ENCODE data around the gene NGLY1. TPM values are rescaled to one million over a fixed set of nuclear protein-coding genes. Genes with fewer than 3 reads are reported as not detected.

Gene NGLY1
- total and polyA plus RNA-seq, 2 donors (not counting 1 experiment from before 2014, with no cell fraction given): 11.6 to 34.0 TPM

DNA sequence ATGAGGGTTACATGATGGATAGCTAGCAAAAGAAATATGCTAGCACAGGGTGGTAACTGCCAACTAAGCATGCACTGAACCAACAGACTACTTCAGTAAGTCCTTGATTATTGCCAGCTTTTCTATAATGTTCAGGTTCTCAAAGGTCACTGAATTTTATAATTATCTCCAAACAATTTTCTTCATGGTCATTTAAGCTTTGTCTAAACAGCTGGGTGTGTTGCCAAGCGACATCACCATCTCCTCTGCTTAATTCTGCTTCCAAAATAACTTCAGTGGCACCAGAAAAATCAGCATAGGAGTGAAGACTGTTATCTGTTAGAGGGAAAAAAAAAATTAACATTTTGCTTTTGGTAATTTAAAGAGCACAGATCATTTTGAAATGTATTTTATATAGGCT, 63.9 kb downstream of the NGLY1 start:
- Histone ChIP-seq H3K79me2 (ENCODE audit: control insufficient read depth, insufficient read depth, low read length) (no peaks in the 10 kb centered on the region), H3K4me2 (ENCODE audit: extremely low read depth, insufficient read depth, low read length) (no peak overlapping the region), H4K20me1 (ENCODE audit: control insufficient read depth, extremely low read depth, insufficient read depth, low read length) (no peaks in the 10 kb centered on the region)

GRCh38 chr3:25713341-25713985, 69.8 kb downstream of the NGLY1 start:
- no peaks in the 10 kb centered on the region for H3K79me2 ChIP-seq (ENCODE audit: control insufficient read depth, insufficient read depth, low read length)
- H3K27ac ChIP-seq (ENCODE audit: insufficient read depth, low read length): no peak overlapping the region
- H3K9ac ChIP-seq (ENCODE audit: insufficient read depth, low read length): no peak overlapping the region
- H3K4me3 ChIP-seq (replicated peaks in 1 of 4; ENCODE audit: control extremely low read depth in 1 of 4, insufficient read depth in 1 of 4, low read depth in 3 of 4, low read length in 4 of 4): no peak overlapping the region
- no peaks in the 10 kb centered on the region for H3K4me1 ChIP-seq (ENCODE audit: control insufficient read depth, extremely low read depth, insufficient read depth, low read length)
- no peaks in the 10 kb centered on the region for H4K20me1 ChIP-seq (ENCODE audit: control insufficient read depth, extremely low read depth, insufficient read depth, low read length)
- no peak for TF ChIP-seq EZH2 (IDR thresholded peaks at IDR 0.05; ENCODE audit: low read length, missing control alignments)
- TF ChIP-seq, protein P1, sequence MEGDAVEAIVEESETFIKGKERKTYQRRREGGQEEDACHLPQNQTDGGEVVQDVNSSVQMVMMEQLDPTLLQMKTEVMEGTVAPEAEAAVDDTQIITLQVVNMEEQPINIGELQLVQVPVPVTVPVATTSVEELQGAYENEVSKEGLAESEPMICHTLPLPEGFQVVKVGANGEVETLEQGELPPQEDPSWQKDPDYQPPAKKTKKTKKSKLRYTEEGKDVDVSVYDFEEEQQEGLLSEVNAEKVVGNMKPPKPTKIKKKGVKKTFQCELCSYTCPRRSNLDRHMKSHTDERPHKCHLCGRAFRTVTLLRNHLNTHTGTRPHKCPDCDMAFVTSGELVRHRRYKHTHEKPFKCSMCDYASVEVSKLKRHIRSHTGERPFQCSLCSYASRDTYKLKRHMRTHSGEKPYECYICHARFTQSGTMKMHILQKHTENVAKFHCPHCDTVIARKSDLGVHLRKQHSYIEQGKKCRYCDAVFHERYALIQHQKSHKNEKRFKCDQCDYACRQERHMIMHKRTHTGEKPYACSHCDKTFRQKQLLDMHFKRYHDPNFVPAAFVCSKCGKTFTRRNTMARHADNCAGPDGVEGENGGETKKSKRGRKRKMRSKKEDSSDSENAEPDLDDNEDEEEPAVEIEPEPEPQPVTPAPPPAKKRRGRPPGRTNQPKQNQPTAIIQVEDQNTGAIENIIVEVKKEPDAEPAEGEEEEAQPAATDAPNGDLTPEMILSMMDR (conservative IDR thresholded peaks at IDR 0.05 in 1 of 2, IDR thresholded peaks at IDR 0.05 in 1 of 2; ENCODE audit: low read depth in 1 of 2, low read length in 2 of 2): no peak
- no peak for DNase-seq (ENCODE audit: low read depth in 2 of 2)
- no peak overlapping the region for H3K4me2 ChIP-seq (ENCODE audit: extremely low read depth, insufficient read depth, low read length)
- H3K27me3 ChIP-seq (ENCODE audit: control insufficient read depth, insufficient read depth, low read length): no peaks in the 10 kb centered on the region
- H3K36me3 ChIP-seq (ENCODE audit: control insufficient read depth, insufficient read depth, low read length): no peaks in the 10 kb centered on the region
- H2AFZ ChIP-seq (ENCODE audit: low read length): no peak overlapping the region
- no peaks in the 10 kb centered on the region for H3K9me3 ChIP-seq (ENCODE audit: control insufficient read depth, insufficient read depth, low read depth, low read length)

More for the DNA sequence above, 63.9 kb downstream of the NGLY1 start:
- H3K9me3 ChIP-seq (ENCODE audit: control insufficient read depth, insufficient read depth, low read depth, low read length): no peaks in the 10 kb centered on the region
- H3K4me3 ChIP-seq (replicated peaks in 1 of 4; ENCODE audit: control extremely low read depth in 1 of 4, insufficient read depth in 1 of 4, low read depth in 3 of 4, low read length in 4 of 4): no peak overlapping the region
- H2AFZ ChIP-seq (ENCODE audit: low read length): no peak overlapping the region
- DNase-seq (ENCODE audit: low read depth in 2 of 2): no peak
- no peaks in the 10 kb centered on the region for H3K36me3 ChIP-seq (ENCODE audit: control insufficient read depth, insufficient read depth, low read length)
- H3K9ac ChIP-seq (ENCODE audit: insufficient read depth, low read length): no peak overlapping the region
- no peak for TF ChIP-seq EZH2 (IDR thresholded peaks at IDR 0.05; ENCODE audit: low read length, missing control alignments)
- TF ChIP-seq, protein P1 (conservative IDR thresholded peaks at IDR 0.05 in 1 of 2, IDR thresholded peaks at IDR 0.05 in 1 of 2; ENCODE audit: low read depth in 1 of 2, low read length in 2 of 2): no peak
- no peak overlapping the region for H3K27ac ChIP-seq (ENCODE audit: insufficient read depth, low read length)
- no peaks in the 10 kb centered on the region for H3K27me3 ChIP-seq (ENCODE audit: control insufficient read depth, insufficient read depth, low read length)
- no peaks in the 10 kb centered on the region for H3K4me1 ChIP-seq (ENCODE audit: control insufficient read depth, extremely low read depth, insufficient read depth, low read length)

DNA sequence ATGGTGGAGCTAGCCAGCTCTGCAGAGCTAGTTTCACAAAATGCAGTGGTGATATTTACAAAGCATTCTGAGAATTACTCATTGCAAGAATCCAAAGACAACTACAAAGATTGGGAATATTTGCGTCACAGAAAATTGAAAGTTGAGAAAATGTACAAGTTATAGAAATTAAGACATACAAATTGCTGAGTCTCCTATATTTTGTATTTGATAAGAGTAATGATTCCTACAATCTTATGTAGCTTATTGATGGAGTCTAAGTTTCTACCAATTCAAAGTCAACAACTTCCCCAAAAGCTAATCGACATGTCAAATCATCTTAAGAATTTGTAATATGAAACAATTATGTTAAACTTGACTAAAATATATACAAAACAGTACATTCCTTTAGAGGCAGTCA, 72.2 kb downstream of the NGLY1 start:
- no peak overlapping the region for H3K4me3 ChIP-seq (replicated peaks in 1 of 4; ENCODE audit: control extremely low read depth in 1 of 4, insufficient read depth in 1 of 4, low read depth in 3 of 4, low read length in 4 of 4)
- H4K20me1 ChIP-seq (ENCODE audit: control insufficient read depth, extremely low read depth, insufficient read depth, low read length): no peaks in the 10 kb centered on the region
- no peak overlapping the region for H3K9ac ChIP-seq (ENCODE audit: insufficient read depth, low read length)
- no peak overlapping the region for H3K4me2 ChIP-seq (ENCODE audit: extremely low read depth, insufficient read depth, low read length)
- no peaks in the 10 kb centered on the region for H3K36me3 ChIP-seq (ENCODE audit: control insufficient read depth, insufficient read depth, low read length)
- no peak for TF ChIP-seq EZH2 (IDR thresholded peaks at IDR 0.05; ENCODE audit: low read length, missing control alignments)
- TF ChIP-seq, protein P1 (conservative IDR thresholded peaks at IDR 0.05 in 1 of 2, IDR thresholded peaks at IDR 0.05 in 1 of 2; ENCODE audit: low read depth in 1 of 2, low read length in 2 of 2): no peak
- no peak overlapping the region for H2AFZ ChIP-seq (ENCODE audit: low read length)
- peaks cover 2% of the 10 kb centered on the region for H3K27me3 ChIP-seq (ENCODE audit: control insufficient read depth, insufficient read depth, low read length)
- H3K27ac ChIP-seq (ENCODE audit: insufficient read depth, low read length): no peak overlapping the region
- H3K79me2 ChIP-seq (ENCODE audit: control insufficient read depth, insufficient read depth, low read length): no peaks in the 10 kb centered on the region
- DNase-seq (ENCODE audit: low read depth in 2 of 2): no peak
- no peaks in the 10 kb centered on the region for H3K9me3 ChIP-seq (ENCODE audit: control insufficient read depth, insufficient read depth, low read depth, low read length)
- H3K4me1 ChIP-seq (ENCODE audit: control insufficient read depth, extremely low read depth, insufficient read depth, low read length): no peaks in the 10 kb centered on the region

Measured in fibroblast of lung (primary cell).